ENCODE results near the gene CAMTA1. TPM values are rescaled to one million over a fixed set of nuclear protein-coding genes. Genes with fewer than 3 reads are reported as not detected.

Gene CAMTA1
- total and polyA plus RNA-seq, 2 experiments from 2014 or later = 213 to 341 TPM

DNA sequence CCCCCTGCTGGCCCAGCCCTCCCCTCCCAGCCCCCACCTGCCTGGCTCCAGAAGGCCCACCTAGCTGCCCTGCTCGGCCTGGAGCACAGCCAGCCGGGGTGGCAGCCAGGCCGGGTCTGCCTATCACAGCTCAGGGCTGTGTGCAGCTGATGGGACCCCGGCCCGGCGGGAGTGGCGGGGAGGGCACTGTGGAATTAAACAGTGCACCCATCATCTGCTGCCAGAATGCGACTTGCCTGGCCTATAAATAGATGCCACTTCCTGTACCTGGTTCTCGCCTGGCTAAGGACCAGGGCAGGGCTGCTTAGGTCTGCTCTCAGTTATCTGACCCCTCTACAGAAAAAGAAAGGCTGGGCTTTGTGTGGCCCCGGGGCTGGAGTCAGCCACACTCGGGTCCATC, 887.6 kb downstream of the CAMTA1 start:
- no peak for DNase-seq (ENCODE audit: low read depth in 1 of 2, low spot score in 1 of 2)
- TF ChIP-seq, protein P1, sequence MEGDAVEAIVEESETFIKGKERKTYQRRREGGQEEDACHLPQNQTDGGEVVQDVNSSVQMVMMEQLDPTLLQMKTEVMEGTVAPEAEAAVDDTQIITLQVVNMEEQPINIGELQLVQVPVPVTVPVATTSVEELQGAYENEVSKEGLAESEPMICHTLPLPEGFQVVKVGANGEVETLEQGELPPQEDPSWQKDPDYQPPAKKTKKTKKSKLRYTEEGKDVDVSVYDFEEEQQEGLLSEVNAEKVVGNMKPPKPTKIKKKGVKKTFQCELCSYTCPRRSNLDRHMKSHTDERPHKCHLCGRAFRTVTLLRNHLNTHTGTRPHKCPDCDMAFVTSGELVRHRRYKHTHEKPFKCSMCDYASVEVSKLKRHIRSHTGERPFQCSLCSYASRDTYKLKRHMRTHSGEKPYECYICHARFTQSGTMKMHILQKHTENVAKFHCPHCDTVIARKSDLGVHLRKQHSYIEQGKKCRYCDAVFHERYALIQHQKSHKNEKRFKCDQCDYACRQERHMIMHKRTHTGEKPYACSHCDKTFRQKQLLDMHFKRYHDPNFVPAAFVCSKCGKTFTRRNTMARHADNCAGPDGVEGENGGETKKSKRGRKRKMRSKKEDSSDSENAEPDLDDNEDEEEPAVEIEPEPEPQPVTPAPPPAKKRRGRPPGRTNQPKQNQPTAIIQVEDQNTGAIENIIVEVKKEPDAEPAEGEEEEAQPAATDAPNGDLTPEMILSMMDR (IDR thresholded peaks at IDR 0.05; ENCODE audit: low read depth, low read length) = no peak
- Histone ChIP-seq H3K4me1 (ENCODE audit: low read depth) (no peaks in the 10 kb centered on the region), H3K36me3 (no peaks in the 10 kb centered on the region), H3K9me3 (ENCODE audit: low read depth) (no peaks in the 10 kb centered on the region), H3K4me3 (no peak overlapping the region), H3K27ac (no peak overlapping the region), H3K27me3 (no peaks in the 10 kb centered on the region)

GRCh38 chr1:7674972-7675371, 889.7 kb downstream of the CAMTA1 start:
- Histone ChIP-seq H3K36me3 (no peaks in the 10 kb centered on the region), H3K27ac (no peak overlapping the region), H3K9me3 (ENCODE audit: low read depth) (no peaks in the 10 kb centered on the region), H3K27me3 (no peaks in the 10 kb centered on the region), H3K4me3 (no peak overlapping the region), H3K4me1 (ENCODE audit: low read depth) (no peaks in the 10 kb centered on the region)
- DNase-seq (ENCODE audit: low read depth in 1 of 2, low spot score in 1 of 2) = no peak
- TF ChIP-seq, protein P1 (IDR thresholded peaks at IDR 0.05; ENCODE audit: low read depth, low read length) = no peak

DNA sequence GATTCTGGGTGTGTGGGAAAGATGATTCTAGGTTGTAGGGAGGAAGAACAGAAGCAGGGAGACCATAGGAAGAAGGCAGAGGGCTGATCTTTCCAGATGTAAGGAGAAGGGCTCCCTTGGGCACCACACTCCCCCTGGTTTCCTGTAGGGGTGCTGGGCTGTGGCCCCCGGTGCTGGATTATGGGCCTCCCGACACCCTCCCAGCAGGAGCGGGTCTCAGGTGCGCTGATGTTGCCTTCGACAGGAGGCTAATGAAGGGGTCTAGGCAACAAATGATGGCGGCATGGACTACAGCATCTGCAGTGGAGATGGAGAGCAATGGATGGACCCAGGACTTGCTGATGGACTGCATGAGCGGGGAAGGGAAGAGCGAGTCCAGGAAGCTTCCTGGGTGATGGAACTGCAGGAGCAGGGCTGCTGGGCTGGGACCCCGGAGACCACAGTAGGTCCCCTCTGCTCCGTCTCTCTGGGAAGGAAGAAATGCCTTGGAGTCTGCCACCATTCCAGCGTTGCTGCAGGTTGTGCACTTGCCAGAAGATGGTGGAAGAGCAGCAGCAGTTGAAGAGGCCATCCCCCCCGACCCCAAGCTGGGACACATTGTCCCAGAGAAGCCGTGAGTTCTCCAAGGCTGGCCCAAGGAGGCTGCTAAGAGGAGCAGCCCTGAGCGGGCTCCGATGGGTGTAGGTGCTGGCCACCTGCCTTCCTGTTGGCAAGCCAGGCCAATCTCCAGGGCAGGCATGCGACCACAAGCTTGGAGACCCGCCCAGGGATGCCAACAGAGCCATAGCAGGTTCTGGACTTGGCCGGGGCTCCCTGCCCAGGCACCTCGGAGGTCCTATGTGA, 890.4 kb downstream of the CAMTA1 start:
- TF ChIP-seq, protein P1 (IDR thresholded peaks at IDR 0.05; ENCODE audit: low read depth, low read length) = no peak
- DNase-seq (ENCODE audit: low read depth in 1 of 2, low spot score in 1 of 2) = no peak
- H3K9me3 ChIP-seq (ENCODE audit: low read depth) = no peaks in the 10 kb centered on the region
- H3K36me3 ChIP-seq = no peaks in the 10 kb centered on the region
- no peak overlapping the region for H3K4me3 ChIP-seq
- H3K27ac ChIP-seq = no peak overlapping the region
- no peaks in the 10 kb centered on the region for H3K4me1 ChIP-seq (ENCODE audit: low read depth)
- no peaks in the 10 kb centered on the region for H3K27me3 ChIP-seq

- no peaks in the 10 kb centered on the region for H3K27me3 ChIP-seq
- DNase-seq (ENCODE audit: low read depth in 1 of 2, low spot score in 1 of 2) = no peak
- TF ChIP-seq, protein P1 (IDR thresholded peaks at IDR 0.05; ENCODE audit: low read depth, low read length) = no peak
- no peaks in the 10 kb centered on the region for H3K9me3 ChIP-seq (ENCODE audit: low read depth)
- H3K36me3 ChIP-seq = no peaks in the 10 kb centered on the region
- no peaks in the 10 kb centered on the region for H3K4me1 ChIP-seq (ENCODE audit: low read depth)
- no peak overlapping the region for H3K27ac ChIP-seq
- no peak overlapping the region for H3K4me3 ChIP-seq
Measured at GRCh38 chr1:7676274-7676945, 891.2 kb downstream of the CAMTA1 start.

DNA sequence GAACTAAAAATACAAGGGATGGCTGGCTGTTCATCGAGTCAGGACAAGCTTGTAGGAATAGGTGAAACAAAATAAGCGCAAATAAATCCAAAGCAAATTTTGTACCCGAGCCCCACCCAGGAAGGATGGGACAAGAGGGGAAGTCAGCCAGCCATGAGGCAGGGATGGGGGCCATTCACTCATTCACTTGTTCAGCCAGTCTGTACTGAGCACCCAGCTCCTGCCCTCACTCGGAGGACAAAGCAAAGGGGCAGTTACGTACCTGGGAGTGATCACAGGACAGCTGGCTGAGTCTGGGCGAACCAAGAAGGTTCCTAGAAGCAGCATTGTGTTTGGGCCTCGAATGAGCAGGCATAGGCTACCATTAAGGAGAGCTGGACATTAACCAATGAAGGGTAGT, 891.9 kb downstream of the CAMTA1 start:
- Histone ChIP-seq H3K4me1 (ENCODE audit: low read depth) (no peaks in the 10 kb centered on the region), H3K9me3 (ENCODE audit: low read depth) (no peaks in the 10 kb centered on the region), H3K27ac (no peak overlapping the region), H3K36me3 (no peaks in the 10 kb centered on the region), H3K4me3 (no peak overlapping the region), H3K27me3 (no peaks in the 10 kb centered on the region)
- DNase-seq (ENCODE audit: low read depth in 1 of 2, low spot score in 1 of 2) = no peak
- TF ChIP-seq, protein P1 (IDR thresholded peaks at IDR 0.05; ENCODE audit: low read depth, low read length) = no peak

Data from cardiac muscle cell (in vitro differentiated cells and primary cell).